CD14-positive monocyte (primary cell): ENCODE measurements around the gene LHFPL3. TPM values are rescaled to one million over a fixed set of nuclear protein-coding genes. Genes with fewer than 3 reads are reported as not detected.
"Not testable (repeated sequence)": the region's sequence is repeated elsewhere in the genome, so short reads cannot be mapped to it uniquely, and the experiment has no call there.

Experiments
- DNase-seq, 3 donors: peaks; one replicate each; pipeline ENCODE4 v3.0.0-alpha.2; 2011 to 2022
- H2AFZ ChIP-seq: 2 replicates; pipeline ENCODE4 v1.6.0; 2012; ENCODE audit warnings: mild to moderate bottlenecking, low read depth, low read length, inconsistent platforms; ENCODE audit not compliant: insufficient read depth, poor library complexity, severe bottlenecking
- H3K27ac ChIP-seq, 2 donors: 1 replicate in 1 of 2; 2 replicates in 1 of 2; pipeline ENCODE4 v1.5.1; 2012 to 2013; ENCODE audit warnings: low read length in 2 of 2, control low read depth in 1 of 2, inconsistent platforms in 1 of 2, low read depth in 1 of 2, mild to moderate bottlenecking in 1 of 2
- H3K27me3 ChIP-seq, 2 donors: one replicate each; pipeline versions ENCODE4 v1.6.0 to v1.6.1; 2011 to 2013; ENCODE audit warnings: low read length in 2 of 2; ENCODE audit not compliant: control insufficient read depth in 2 of 2, insufficient read depth in 2 of 2
- H3K36me3 ChIP-seq, 2 donors: replicated peaks in 1 of 2; 1 replicate in 1 of 2; 2 replicates in 1 of 2; pipeline versions ENCODE4 v1.5.1 to v1.6.1; 2012 to 2013; ENCODE audit warnings: low read length in 2 of 2, control low read depth in 1 of 2, inconsistent platforms in 1 of 2, mild to moderate bottlenecking in 1 of 2; ENCODE audit not compliant: insufficient read depth in 2 of 2, control insufficient read depth in 1 of 2
- H3K4me1 ChIP-seq, 2 donors: 1 replicate in 1 of 2; 2 replicates in 1 of 2; pipeline versions ENCODE4 v1.5.1 to v1.6.1; 2012 to 2013; ENCODE audit warnings: low read length in 2 of 2, control low read depth in 1 of 2, inconsistent platforms in 1 of 2, mild to moderate bottlenecking in 1 of 2, moderate library complexity in 1 of 2; ENCODE audit not compliant: insufficient read depth in 2 of 2, control insufficient read depth in 1 of 2
- H3K4me2 ChIP-seq: replicated peaks from 2 replicates; pipeline ENCODE3; 2012; ENCODE audit warnings: low read length, moderate library complexity, mild to moderate bottlenecking; ENCODE audit not compliant: poor library complexity, severe bottlenecking; ENCODE audit errors: extremely low read depth
- H3K4me3 ChIP-seq, 3 experiments: fragments of 200-600 bp in 1 of 3; sonication (generic) in 1 of 3; replicated peaks in 1 of 3; 1 replicate in 2 of 3; 2 replicates in 1 of 3; pipeline ENCODE4 v1.5.1; 2011 to 2013; ENCODE audit warnings: low read length in 3 of 3, mild to moderate bottlenecking in 3 of 3, control low read depth in 2 of 3, low read depth in 2 of 3, inconsistent platforms in 1 of 3, moderate library complexity in 1 of 3
- H3K79me2 ChIP-seq: 2 replicates; pipeline ENCODE4 v1.6.0; 2012; ENCODE audit warnings: mild to moderate bottlenecking, control low read depth, inconsistent platforms, low read length, moderate library complexity; ENCODE audit not compliant: insufficient read depth
- H3K9ac ChIP-seq: 2 replicates; pipeline ENCODE4 v1.6.0; 2017; ENCODE audit warnings: low read length, mild to moderate bottlenecking; ENCODE audit not compliant: insufficient read depth, poor library complexity, severe bottlenecking
- H3K9me3 ChIP-seq, 2 donors: replicated peaks in 1 of 2; 1 replicate in 1 of 2; 2 replicates in 1 of 2; pipeline versions ENCODE4 v1.5.1 to v1.6.1; 2012 to 2013; ENCODE audit warnings: low read length in 2 of 2, control low read depth in 1 of 2; ENCODE audit not compliant: control insufficient read depth in 1 of 2, insufficient read depth in 1 of 2
- H4K20me1 ChIP-seq: 2 replicates; pipeline ENCODE4 v1.6.0; 2012; ENCODE audit warnings: mild to moderate bottlenecking, low read length, control low read depth, moderate library complexity; ENCODE audit not compliant: insufficient read depth
- H3K27ac Mint-ChIP-seq, 7 donors: one replicate each; pipeline ENCODE4 v1.8.0; 2020; ENCODE audit warnings: mild to moderate bottlenecking in 7 of 7, mixed read lengths in 7 of 7, moderate library complexity in 6 of 7, inconsistent platforms in 2 of 7
- H3K27me3 Mint-ChIP-seq, 3 donors: one replicate each; pipeline ENCODE4 v1.8.0; 2021 to 2022; ENCODE audit warnings: low read depth in 3 of 3, mild to moderate bottlenecking in 3 of 3, mixed read lengths in 3 of 3, moderate library complexity in 3 of 3, inconsistent platforms in 1 of 3
- H3K36me3 Mint-ChIP-seq, 2 donors: one replicate each; pipeline ENCODE4 v1.8.0; 2020; ENCODE audit warnings: mixed read lengths in 2 of 2, inconsistent platforms in 1 of 2, mild to moderate bottlenecking in 1 of 2
- H3K4me1 Mint-ChIP-seq: one replicate; pipeline ENCODE4 v1.8.0; 2020; ENCODE audit warnings: mild to moderate bottlenecking, mixed read lengths
- H3K4me3 Mint-ChIP-seq, 2 donors: one replicate each; pipeline ENCODE4 v1.8.0; 2020; ENCODE audit warnings: mild to moderate bottlenecking in 2 of 2, mixed read lengths in 2 of 2, moderate library complexity in 1 of 2
- H3K9me3 Mint-ChIP-seq, 7 donors: one replicate each; pipeline ENCODE4 v1.8.0; 2020 to 2022; ENCODE audit warnings: mixed read lengths in 7 of 7, mild to moderate bottlenecking in 6 of 7, moderate library complexity in 6 of 7, inconsistent platforms in 2 of 7
- WGBS: methylation state at CpG from one replicate; pipeline ENCODE4 v1.1.5; 2013; ENCODE audit warnings: missing lambda C conversion rate; ENCODE audit not compliant: insufficient coverage; 5-methylcytosine and 5-hydroxymethylcytosine counted together
- intact Hi-C, 2 donors: fragments of 100-400 bp; cut with micrococcal nuclease; formaldehyde crosslinking; loops; one replicate each; pipeline versions ENCODE4 v1.15.0 to v1.15.1; 2023
- polyA plus RNA-seq, 3 donors: library from polyadenylated mRNA; depleted of rRNA in 1 of 3; unstranded in 2 of 3; stranded (reverse) in 1 of 3; fragments of 300-500 nt in 2 of 3; fragments of >200 nt in 1 of 3; fragmentation: Illumina TruSeq in 2 of 3; gene quantifications; 1 replicate in 2 of 3; 2 replicates in 1 of 3; pipeline ENCODE4 v1.2.3, GENCODE V29; 2012 to 2021
- TF ChIP-seq, protein P1 (sequence below): fragments of 200-600 bp; IDR thresholded peaks from one replicate; pipeline ENCODE4 v1.8.0; 2022; ENCODE audit warnings: antibody characterized with exemption, mild to moderate bottlenecking

LHFPL3 gene
- polyA plus RNA-seq, 3 donors = not detected

DNA sequence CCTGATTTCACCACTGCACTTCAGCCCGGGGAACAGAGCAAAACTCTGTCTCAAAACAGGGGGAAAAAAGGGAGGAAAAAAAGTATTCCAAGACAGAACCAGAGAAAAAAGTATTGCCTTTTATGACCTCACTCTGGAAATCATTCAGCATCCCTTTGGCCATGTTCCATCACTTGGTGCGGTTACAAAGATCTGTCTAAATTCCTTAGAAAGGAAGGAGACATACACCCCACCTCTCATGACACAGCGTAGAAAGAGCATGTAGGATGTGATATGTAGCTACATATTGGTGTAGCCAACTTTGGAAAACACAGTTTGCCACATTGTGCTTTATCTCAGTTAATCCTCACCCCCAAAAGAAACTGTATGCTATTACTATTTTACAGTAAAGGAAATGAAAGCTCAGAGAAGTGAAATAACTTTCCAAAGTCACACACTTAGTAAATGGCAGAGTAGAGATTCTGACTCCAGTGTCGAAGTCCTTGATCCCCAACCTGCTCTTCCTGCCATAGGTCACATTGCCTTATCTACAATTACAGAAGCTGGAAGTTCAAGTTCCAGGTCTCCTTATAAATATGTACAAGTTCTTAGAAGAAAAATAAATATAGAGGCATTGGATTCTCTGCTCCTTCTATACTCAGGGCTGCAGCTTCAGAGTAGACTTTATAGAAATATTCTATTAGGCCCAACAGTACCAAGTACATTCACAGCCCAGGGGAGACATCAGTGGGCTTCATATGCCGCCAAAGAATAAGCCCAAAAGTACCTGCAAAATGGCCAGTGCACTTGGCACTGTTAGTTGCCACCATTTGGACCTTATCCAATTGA lies 594.0 kb downstream of the LHFPL3 start:
- no peak overlapping the region for H3K4me3 ChIP-seq
- Mint-ChIP-seq H3K27me3 (no peaks in the 10 kb centered on the region), H3K36me3 (no peaks in the 10 kb centered on the region), H3K4me3 (no peak overlapping the region), H3K27ac (no peak overlapping the region), H3K4me1 (peaks cover 4% of the 10 kb centered on the region), H3K9me3 (no peaks in the 10 kb centered on the region)
- no peaks in the 10 kb centered on the region for H3K9me3 ChIP-seq
- H3K9ac ChIP-seq = no peak overlapping the region
- no peaks in the 10 kb centered on the region for H3K36me3 ChIP-seq
- no peaks in the 10 kb centered on the region for H3K79me2 ChIP-seq
- peaks cover 0 to 2% of the 10 kb centered on the region in 2 donors for H3K4me1 ChIP-seq
- no peak overlapping the region for H3K4me2 ChIP-seq
- intact Hi-C loops = loop anchor here in 1 of 2 donors (5.0 kb wide), 2 partner anchors 60 to 120 kb away; no protein-coding TSS in a partner anchor
- TF ChIP-seq, protein P1, sequence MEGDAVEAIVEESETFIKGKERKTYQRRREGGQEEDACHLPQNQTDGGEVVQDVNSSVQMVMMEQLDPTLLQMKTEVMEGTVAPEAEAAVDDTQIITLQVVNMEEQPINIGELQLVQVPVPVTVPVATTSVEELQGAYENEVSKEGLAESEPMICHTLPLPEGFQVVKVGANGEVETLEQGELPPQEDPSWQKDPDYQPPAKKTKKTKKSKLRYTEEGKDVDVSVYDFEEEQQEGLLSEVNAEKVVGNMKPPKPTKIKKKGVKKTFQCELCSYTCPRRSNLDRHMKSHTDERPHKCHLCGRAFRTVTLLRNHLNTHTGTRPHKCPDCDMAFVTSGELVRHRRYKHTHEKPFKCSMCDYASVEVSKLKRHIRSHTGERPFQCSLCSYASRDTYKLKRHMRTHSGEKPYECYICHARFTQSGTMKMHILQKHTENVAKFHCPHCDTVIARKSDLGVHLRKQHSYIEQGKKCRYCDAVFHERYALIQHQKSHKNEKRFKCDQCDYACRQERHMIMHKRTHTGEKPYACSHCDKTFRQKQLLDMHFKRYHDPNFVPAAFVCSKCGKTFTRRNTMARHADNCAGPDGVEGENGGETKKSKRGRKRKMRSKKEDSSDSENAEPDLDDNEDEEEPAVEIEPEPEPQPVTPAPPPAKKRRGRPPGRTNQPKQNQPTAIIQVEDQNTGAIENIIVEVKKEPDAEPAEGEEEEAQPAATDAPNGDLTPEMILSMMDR = no peak
- H3K27me3 ChIP-seq = no peaks in the 10 kb centered on the region
- DNase-seq = no peak
- no peak overlapping the region for H3K27ac ChIP-seq
- H4K20me1 ChIP-seq = no peaks in the 10 kb centered on the region
- WGBS = 46% methylated on average over 1 of the region's 5 CpGs
- H2AFZ ChIP-seq = no peak overlapping the region

DNA sequence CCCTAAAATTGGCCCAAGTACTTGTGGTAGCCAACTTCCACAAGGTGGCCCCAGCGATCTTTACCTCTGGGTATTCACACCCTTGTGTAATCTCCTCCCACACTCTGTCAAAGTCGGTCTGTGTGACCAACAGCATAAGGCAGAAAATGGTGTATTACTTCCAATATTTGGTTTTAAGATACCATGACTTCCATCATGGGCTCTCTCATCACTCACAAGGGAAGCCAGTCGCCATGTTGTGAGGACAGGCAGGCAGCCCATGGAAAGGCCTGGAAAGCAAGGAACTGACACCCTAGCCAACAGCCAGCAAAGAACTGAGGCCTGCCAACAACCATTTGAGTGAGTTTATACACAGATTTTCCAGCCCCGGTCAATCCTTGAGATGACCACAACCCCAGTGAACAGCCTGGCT lies 594.6 kb downstream of the LHFPL3 start:
- Mint-ChIP-seq H3K36me3 (no peaks in the 10 kb centered on the region), H3K9me3 (no peaks in the 10 kb centered on the region), H3K27ac (peak overlapping the region in 4 of 7 donors; percentile 28 to 68 (median 52)), H3K27me3 (no peaks in the 10 kb centered on the region), H3K4me3 (no peak overlapping the region), H3K4me1 (peaks cover 4% of the 10 kb centered on the region)
- TF ChIP-seq, protein P1 = peak; percentile 78
- Histone ChIP-seq H3K9ac (no peak overlapping the region), H4K20me1 (no peaks in the 10 kb centered on the region), H3K36me3 (no peaks in the 10 kb centered on the region), H3K27me3 (no peaks in the 10 kb centered on the region), H3K9me3 (no peaks in the 10 kb centered on the region), H3K79me2 (no peaks in the 10 kb centered on the region), H2AFZ (peak overlapping the region; percentile 73), H3K4me2 (no peak overlapping the region), H3K27ac (no peak overlapping the region), H3K4me1 (peaks cover 0 to 2% of the 10 kb centered on the region in 2 donors), H3K4me3 (no peak overlapping the region)
- 71% methylated on average over 1 of the region's 4 CpGs for whole genome bisulfite sequencing
- intact Hi-C loops = loop anchor here in 1 of 2 donors (5.0 kb wide), 2 partner anchors 59 to 119 kb away; no protein-coding TSS in a partner anchor
- DNase-seq = peak; percentile 81 to 89 (median 86)

DNA sequence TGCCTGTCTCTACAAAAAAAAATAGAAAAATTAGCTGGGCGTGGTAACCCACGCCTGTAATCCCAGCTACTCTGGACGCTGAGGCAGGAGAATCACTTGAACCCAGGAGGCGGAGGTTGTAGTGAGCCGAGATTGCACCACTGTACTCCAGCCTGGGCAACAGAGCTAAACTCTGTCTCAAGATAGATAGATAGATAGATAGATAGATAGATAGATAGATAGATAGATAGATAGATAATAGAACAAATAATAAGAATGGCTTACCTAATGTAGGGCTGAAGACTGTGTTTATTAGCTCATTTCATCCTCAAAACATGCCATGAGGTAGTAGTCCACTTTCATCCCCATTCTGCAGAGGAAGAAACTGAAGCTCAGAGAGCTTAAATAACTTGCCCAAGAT lies 597.8 kb downstream of the LHFPL3 start:
- H3K9me3 Mint-ChIP-seq, H4K20me1 ChIP-seq, DNase-seq, H3K79me2 ChIP-seq, H3K27me3 Mint-ChIP-seq, H3K27ac ChIP-seq, H3K36me3 Mint-ChIP-seq, H3K9ac ChIP-seq, H3K27me3 ChIP-seq, H3K4me1 ChIP-seq, H3K4me3 Mint-ChIP-seq, H2AFZ ChIP-seq, H3K4me2 ChIP-seq, intact Hi-C loops, H3K27ac Mint-ChIP-seq, H3K9me3 ChIP-seq, H3K36me3 ChIP-seq, H3K4me3 ChIP-seq, H3K4me1 Mint-ChIP-seq: not testable (repeated sequence)
- no CpG with 5 or more reads among the region's 5 CpGs for WGBS
